Keratinocyte (primary cell): ENCODE results near the gene LYRM2. TPM values are rescaled to one million over a fixed set of nuclear protein-coding genes. Genes with fewer than 3 reads are reported as not detected.

ENCODE experiments used
- DNase-seq: peaks from one replicate; pipeline ENCODE4 v3.0.0-alpha.2; 2011; ENCODE audit warnings: low read depth, missing footprints, low spot score
- FAIRE-seq: peaks from 2 replicates; lab custom pipeline; 2011; peaks lifted over from hg19 to GRCh38; lab: Jason Lieb, UNC
- H2AFZ ChIP-seq: 2 replicates; pipeline ENCODE4 v1.6.0; 2012; ENCODE audit warnings: low read length, control low read depth, inconsistent platforms; ENCODE audit not compliant: control insufficient read depth
- H3K27ac ChIP-seq: 2 replicates; pipeline ENCODE4 v1.5.1; 2011; ENCODE audit warnings: low read length; ENCODE audit not compliant: control insufficient read depth, insufficient read depth
- H3K27me3 ChIP-seq: 3 replicates; pipeline ENCODE4 v1.6.0; 2011; ENCODE audit warnings: low read length; ENCODE audit not compliant: control insufficient read depth, insufficient read depth; ENCODE audit errors: extremely low read depth
- H3K36me3 ChIP-seq, 2 experiments: 2 replicates in 1 of 2; 3 replicates in 1 of 2; pipeline ENCODE4 v1.5.1; 2011; ENCODE audit warnings: low read length in 2 of 2, mild to moderate bottlenecking in 1 of 2; ENCODE audit not compliant: control insufficient read depth in 2 of 2, insufficient read depth in 2 of 2; ENCODE audit errors: extremely low read depth in 1 of 2
- H3K4me1 ChIP-seq: 3 replicates; pipeline ENCODE4 v1.5.1; 2011; ENCODE audit warnings: low read length; ENCODE audit not compliant: control insufficient read depth, insufficient read depth; ENCODE audit errors: extremely low read depth
- H3K4me2 ChIP-seq: 3 replicates; pipeline ENCODE4 v1.6.0; 2011; ENCODE audit warnings: low read depth, low read length; ENCODE audit not compliant: control insufficient read depth, insufficient read depth; ENCODE audit errors: extremely low read depth
- H3K4me3 ChIP-seq, 3 experiments: fragments of 200-600 bp in 1 of 3; sonication (generic) in 1 of 3; 2 replicates in 2 of 3; 3 replicates in 1 of 3; pipeline ENCODE4 v1.5.1; 2011 to 2016; ENCODE audit warnings: low read length in 3 of 3, mild to moderate bottlenecking in 3 of 3, control low read depth in 2 of 3, inconsistent platforms in 1 of 3, low read depth in 1 of 3, mixed read lengths in 1 of 3, mixed run types in 1 of 3, moderate library complexity in 1 of 3; ENCODE audit not compliant: control insufficient read depth in 2 of 3, insufficient read depth in 2 of 3; ENCODE audit errors: extremely low read depth in 1 of 3
- H3K79me2 ChIP-seq: 2 replicates; pipeline ENCODE4 v1.6.0; 2012; ENCODE audit warnings: low read length; ENCODE audit not compliant: control insufficient read depth, insufficient read depth
- H3K9ac ChIP-seq: 3 replicates; pipeline ENCODE4 v1.6.0; 2011; ENCODE audit warnings: low read length; ENCODE audit not compliant: control insufficient read depth, insufficient read depth; ENCODE audit errors: extremely low read depth
- H3K9me1 ChIP-seq: 3 replicates; pipeline ENCODE4 v1.6.0; 2011; ENCODE audit warnings: low read length; ENCODE audit not compliant: control insufficient read depth, insufficient read depth; ENCODE audit errors: extremely low read depth
- H3K9me3 ChIP-seq: 2 replicates; pipeline ENCODE4 v1.5.1; 2012; ENCODE audit warnings: low read depth, low read length; ENCODE audit not compliant: control insufficient read depth
- H4K20me1 ChIP-seq: 3 replicates; pipeline ENCODE4 v1.6.0; 2011; ENCODE audit warnings: low read length; ENCODE audit not compliant: control insufficient read depth, insufficient read depth; ENCODE audit errors: extremely low read depth
- CTCF ChIP-seq, 3 experiments: IDR thresholded peaks in 1 of 3; conservative IDR thresholded peaks in 1 of 3; optimal IDR thresholded peaks in 1 of 3; 2 replicates in 2 of 3; 3 replicates in 1 of 3; pipeline versions ENCODE3 to v1.5.1; 2011; ENCODE audit warnings: low read length in 3 of 3, mild to moderate bottlenecking in 3 of 3, moderate library complexity in 2 of 3, control low read depth in 1 of 3, inconsistent platforms in 1 of 3; ENCODE audit not compliant: insufficient read depth in 2 of 3; ENCODE audit errors: extremely low read depth in 1 of 3
- EZH2 ChIP-seq: IDR thresholded peaks from one replicate; pipeline ENCODE4 v1.6.1; 2012; ENCODE audit warnings: inconsistent platforms, mild to moderate bottlenecking, low read length, moderate library complexity
- dilution Hi-C: fragments of 300-500 bp; cut with MboI; formaldehyde crosslinking; loops from one replicate; pipeline ENCODE4 v1.7.0; 2020; ENCODE audit warnings: low sequenced_read_pairs; ENCODE audit not compliant: extremely low pct_ligation_motif_present
- polyA plus RNA-seq, 5 experiments: library from polyadenylated mRNA; depleted of rRNA in 3 of 5; stranded (reverse) in 3 of 5; stranded (forward) in 1 of 5; unstranded in 1 of 5; fragments of >200 nt; gene quantifications; 1 replicate in 1 of 5; 2 replicates in 3 of 5; 3 replicates in 1 of 5; pipeline versions ENCODE4 v1.2.1 to v1.2.3, GENCODE V29; 2011 to 2012; ENCODE audit warnings: missing spikeins in 2 of 5, low read depth in 1 of 5, low replicate concordance in 1 of 5

The LYRM2 gene
- polyA plus RNA-seq, 1 donor (not counting 4 experiments of a cell fraction or from before 2014, with no cell fraction given) = 43.0 TPM

- H3K27me3 ChIP-seq = no peaks in the 10 kb centered on the region
These were observed 82.7 kb downstream of the LYRM2 start for GRCh38 chr6:89555806-89556205.

GRCh38 chr6:89555031-89555430 is 83.5 kb downstream of the LYRM2 start:
- no peaks in the 10 kb centered on the region for H4K20me1 ChIP-seq
- FAIRE-seq (no peak), DNase-seq (no peak)
- no peaks in the 10 kb centered on the region for H3K9me1 ChIP-seq
- no peak overlapping the region for H2AFZ ChIP-seq
- H3K27me3 ChIP-seq = no peaks in the 10 kb centered on the region
- no peak overlapping the region for H3K4me3 ChIP-seq
- dilution Hi-C loops = no loop called here
- H3K27ac ChIP-seq = no peak overlapping the region
- TF ChIP-seq EZH2 (no peak), CTCF (optimal IDR thresholded peaks at IDR 0.05 in 1 of 3, IDR thresholded peaks at IDR 0.05 in 1 of 3, conservative IDR thresholded peaks at IDR 0.05 in 1 of 3; ENCODE audit: extremely low read depth in 1 of 3, insufficient read depth in 2 of 3, low read length in 3 of 3) (no peak)
- no peaks in the 10 kb centered on the region for H3K9me3 ChIP-seq
- H3K36me3 ChIP-seq = no peaks in the 10 kb centered on the region
- H3K4me1 ChIP-seq = no peaks in the 10 kb centered on the region
- no peaks in the 10 kb centered on the region for H3K79me2 ChIP-seq
- no peak overlapping the region for H3K9ac ChIP-seq
- no peak overlapping the region for H3K4me2 ChIP-seq

More at GRCh38 chr6:89555806-89556205, 82.7 kb downstream of the LYRM2 start:
- Histone ChIP-seq H3K27ac (no peak overlapping the region), H3K9ac (no peak overlapping the region), H2AFZ (no peak overlapping the region), H3K9me3 (no peaks in the 10 kb centered on the region), H3K79me2 (no peaks in the 10 kb centered on the region), H3K9me1 (no peaks in the 10 kb centered on the region), H3K4me3 (no peak overlapping the region), H4K20me1 (no peaks in the 10 kb centered on the region), H3K4me1 (no peaks in the 10 kb centered on the region), H3K36me3 (no peaks in the 10 kb centered on the region), H3K4me2 (no peak overlapping the region)
- no peak for FAIRE-seq
- dilution Hi-C loops = no loop called here
- no peak for TF ChIP-seq CTCF (optimal IDR thresholded peaks at IDR 0.05 in 1 of 3, IDR thresholded peaks at IDR 0.05 in 1 of 3, conservative IDR thresholded peaks at IDR 0.05 in 1 of 3; ENCODE audit: extremely low read depth in 1 of 3, insufficient read depth in 2 of 3, low read length in 3 of 3)
- no peak for TF ChIP-seq EZH2
- no peak for DNase-seq
